H1 (cell line): ENCODE data around the gene ARHGAP15.

ENCODE experiments used
- CHD2 ChIP-seq: IDR thresholded peaks from 2 replicates; pipeline ENCODE4 v1.6.1; 2012; ENCODE audit warnings: low read length, improper control_type of control experiment
- CTCF ChIP-seq, 3 experiments: IDR thresholded peaks; 1 replicate in 2 of 3; 2 replicates in 1 of 3; pipeline versions ENCODE4 v1.5.1 to v1.6.1; 2011; ENCODE audit warnings: low read length in 3 of 3, mild to moderate bottlenecking in 3 of 3, inconsistent platforms in 2 of 3, low read depth in 1 of 3, moderate library complexity in 1 of 3; ENCODE audit not compliant: insufficient read depth in 1 of 3; ENCODE audit errors: control extremely low read depth in 1 of 3
- POLR2A ChIP-seq, 2 experiments: IDR thresholded peaks; 1 replicate in 1 of 2; 2 replicates in 1 of 2; pipeline ENCODE4 v1.6.1; 2011; ENCODE audit warnings: low read depth in 2 of 2, low read length in 2 of 2, mild to moderate bottlenecking in 2 of 2; ENCODE audit errors: control extremely low read depth in 1 of 2
- RXRA ChIP-seq: IDR thresholded peaks from 2 replicates; pipeline ENCODE4 v1.6.1; 2011; ENCODE audit warnings: low read depth, mild to moderate bottlenecking, low read length, moderate library complexity; ENCODE audit not compliant: insufficient read depth
- SIRT6 ChIP-seq: IDR thresholded peaks from one replicate; pipeline ENCODE4 v1.7.1; 2012; ENCODE audit warnings: low read length, inconsistent platforms
- SP1 ChIP-seq: IDR thresholded peaks from 2 replicates; pipeline ENCODE4 v1.6.1; 2011; ENCODE audit warnings: low read depth, low read length
- TAF7 ChIP-seq: optimal IDR thresholded peaks from 2 replicates; pipeline ENCODE3; 2011; ENCODE audit warnings: low read depth, mild to moderate bottlenecking, inconsistent platforms, low read length, moderate library complexity, borderline replicate concordance
- TF ChIP-seq, protein P1 (sequence below): IDR thresholded peaks from 2 replicates; pipeline ENCODE4 v1.6.1; 2011; ENCODE audit warnings: low read length, improper control_type of control experiment

DNA sequence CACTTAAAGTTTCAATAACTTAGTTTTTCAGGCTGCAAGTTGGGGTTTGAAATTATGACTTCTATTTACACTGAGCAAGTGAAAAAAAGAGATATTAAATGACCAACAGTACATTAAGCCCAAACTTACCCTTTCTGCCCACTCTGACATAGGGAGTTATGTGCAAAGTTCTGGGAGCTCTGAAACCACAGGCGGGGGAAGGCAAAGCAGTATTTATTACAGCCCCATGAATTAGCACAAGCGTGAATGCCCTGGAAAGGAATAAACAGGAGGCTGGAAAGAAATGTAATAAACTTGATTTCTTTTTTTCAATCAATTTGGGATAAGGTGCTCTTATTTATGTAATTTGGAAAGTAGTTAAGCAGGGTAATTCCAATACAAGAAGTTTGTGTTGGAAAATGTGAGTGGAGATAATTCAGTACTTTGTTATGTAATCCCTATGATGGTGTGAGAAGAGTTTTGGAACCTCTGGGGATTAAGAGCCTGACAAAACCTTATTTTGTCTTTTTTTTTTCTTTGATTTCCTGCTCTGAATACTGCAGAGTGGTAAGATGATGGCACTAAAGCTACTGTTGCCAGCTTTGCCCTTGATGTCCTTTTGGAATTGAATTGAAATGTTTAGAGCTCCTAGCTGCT, 351.5 kb downstream of the ARHGAP15 start:
- no peak for TF ChIP-seq SP1
- no peak for TF ChIP-seq CHD2
- TF ChIP-seq SIRT6, result no peak
- no peak for TF ChIP-seq CTCF (IDR thresholded peaks at IDR 0.05; ENCODE audit: control extremely low read depth in 1 of 3, insufficient read depth in 1 of 3, low read depth in 1 of 3, low read length in 3 of 3)
- no peak for TF ChIP-seq RXRA
- TF ChIP-seq TAF7, result no peak
- TF ChIP-seq POLR2A (IDR thresholded peaks at IDR 0.05; ENCODE audit: control extremely low read depth in 1 of 2, low read depth in 2 of 2, low read length in 2 of 2), result no peak
- TF ChIP-seq, protein P1, sequence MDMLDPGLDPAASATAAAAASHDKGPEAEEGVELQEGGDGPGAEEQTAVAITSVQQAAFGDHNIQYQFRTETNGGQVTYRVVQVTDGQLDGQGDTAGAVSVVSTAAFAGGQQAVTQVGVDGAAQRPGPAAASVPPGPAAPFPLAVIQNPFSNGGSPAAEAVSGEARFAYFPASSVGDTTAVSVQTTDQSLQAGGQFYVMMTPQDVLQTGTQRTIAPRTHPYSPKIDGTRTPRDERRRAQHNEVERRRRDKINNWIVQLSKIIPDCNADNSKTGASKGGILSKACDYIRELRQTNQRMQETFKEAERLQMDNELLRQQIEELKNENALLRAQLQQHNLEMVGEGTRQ, result no peak
